Left lung (tissue), 10 donors: Measurements from ENCODE around the gene CCDC93. TPM values are rescaled to one million over a fixed set of nuclear protein-coding genes. Genes with fewer than 3 reads are reported as not detected.

Experiments
- ATAC-seq: fragments of 200-7000 bp; cut with Tn5 transposase; one replicate; pipeline ENCODE4 v1.9.1; 2020; ENCODE audit warnings: moderate library complexity
- DNase-seq, 4 donors: peaks; one replicate each; pipeline ENCODE4 v3.0.0-alpha.2; 2013 to 2020
- H3K27ac ChIP-seq, 2 donors: fragments of 200-600 bp; sonication (generic) in 1 of 2; one replicate each; pipeline versions ENCODE4 v1.5.0 to v1.8.0; 2020 to 2021
- H3K27me3 ChIP-seq, 2 donors: fragments of 200-600 bp; sonication (generic) in 1 of 2; one replicate each; pipeline versions ENCODE4 v1.5.0 to v1.8.0; 2020 to 2021
- H3K36me3 ChIP-seq, 2 donors: fragments of 200-600 bp; sonication (generic) in 1 of 2; one replicate each; pipeline versions ENCODE4 v1.5.0 to v1.8.0; 2020 to 2021
- H3K4me1 ChIP-seq, 2 donors: fragments of 200-600 bp; one replicate each; pipeline ENCODE4 v1.8.0; 2021
- H3K4me3 ChIP-seq, 2 donors: fragments of 200-600 bp; sonication (generic) in 1 of 2; one replicate each; pipeline versions ENCODE4 v1.5.0 to v1.8.0; 2020 to 2021; ENCODE audit warnings: mild to moderate bottlenecking in 1 of 2
- H3K9me3 ChIP-seq, 2 donors: fragments of 200-600 bp; sonication (generic) in 1 of 2; one replicate each; pipeline versions ENCODE4 v1.5.0 to v1.8.0; 2020 to 2021
- intact Hi-C, 2 donors: fragments of 100-400 bp; cut with DNase I; formaldehyde crosslinking; loops; one replicate each; pipeline versions ENCODE4 v1.11.2 to v1.14.2; 2022
- polyA plus RNA-seq, 6 donors: library from polyadenylated mRNA; unstranded; fragments of 120-200 nt; gene quantifications; one replicate each; pipeline ENCODE4 v1.2.1, GENCODE V29; 2013; ENCODE audit not compliant: insufficient read length in 6 of 6
- total RNA-seq, 2 donors: library from RNA; stranded (reverse); fragmentation: NEBNext Ultra II Directional; extraction: Animal tissue kit (Norgen Biotek cat#: 25700); gene quantifications; one replicate each; pipeline ENCODE4 v1.2.1, GENCODE V29; 2021
- TF ChIP-seq, protein P1 (sequence below), 2 donors: fragments of 200-600 bp; sonication (generic) in 1 of 2; IDR thresholded peaks; one replicate each; pipeline versions ENCODE4 v1.5.0 to v1.8.0; 2021; ENCODE audit warnings: antibody characterized with exemption in 2 of 2
- donor health status: DM: no; HTN: yes; CAD: no.
- donor health status: DM: no; HTN: no; CAD: no.

CCDC93 gene
- total and polyA plus RNA-seq, 8 donors = 30.2 to 56.8 (median 48.6) TPM

DNA sequence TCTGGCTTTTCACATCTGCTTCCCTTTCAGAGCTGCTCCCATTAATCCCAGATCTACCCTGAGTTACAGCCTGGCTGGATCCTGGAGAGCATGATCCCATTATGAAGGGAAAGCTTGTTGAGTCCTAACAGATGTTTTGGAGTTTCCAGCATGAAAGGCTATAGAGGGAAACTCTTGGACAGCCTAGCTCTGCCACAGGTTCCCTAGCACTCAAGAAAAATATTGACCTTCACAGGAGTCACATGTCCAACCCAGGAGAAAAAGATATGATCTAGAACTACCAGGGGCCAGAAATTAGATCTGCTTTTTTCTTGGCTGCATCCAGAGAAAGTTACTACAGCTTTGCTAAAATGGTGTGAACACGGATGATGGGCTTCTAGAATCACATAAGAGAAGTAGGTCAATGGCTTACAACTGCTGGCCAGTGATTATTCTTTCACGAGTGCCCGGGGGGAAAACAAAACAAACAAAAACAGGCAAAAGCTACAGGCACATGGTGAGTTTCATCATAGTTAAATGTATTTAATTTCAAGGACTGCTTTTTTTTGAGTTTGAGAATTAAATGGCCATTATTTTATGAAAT, 15.9 kb downstream of the CCDC93 start:
- Histone ChIP-seq H3K36me3 (peaks cover 0 to 100% of the 10 kb centered on the region in 2 donors), H3K27ac (no peak overlapping the region), H3K9me3 (no peaks in the 10 kb centered on the region), H3K4me3 (no peak overlapping the region), H3K4me1 (peaks cover 0 to 3% of the 10 kb centered on the region in 2 donors), H3K27me3 (no peaks in the 10 kb centered on the region)
- intact Hi-C loops = no loop called here
- no peak for DNase-seq
- TF ChIP-seq, protein P1, sequence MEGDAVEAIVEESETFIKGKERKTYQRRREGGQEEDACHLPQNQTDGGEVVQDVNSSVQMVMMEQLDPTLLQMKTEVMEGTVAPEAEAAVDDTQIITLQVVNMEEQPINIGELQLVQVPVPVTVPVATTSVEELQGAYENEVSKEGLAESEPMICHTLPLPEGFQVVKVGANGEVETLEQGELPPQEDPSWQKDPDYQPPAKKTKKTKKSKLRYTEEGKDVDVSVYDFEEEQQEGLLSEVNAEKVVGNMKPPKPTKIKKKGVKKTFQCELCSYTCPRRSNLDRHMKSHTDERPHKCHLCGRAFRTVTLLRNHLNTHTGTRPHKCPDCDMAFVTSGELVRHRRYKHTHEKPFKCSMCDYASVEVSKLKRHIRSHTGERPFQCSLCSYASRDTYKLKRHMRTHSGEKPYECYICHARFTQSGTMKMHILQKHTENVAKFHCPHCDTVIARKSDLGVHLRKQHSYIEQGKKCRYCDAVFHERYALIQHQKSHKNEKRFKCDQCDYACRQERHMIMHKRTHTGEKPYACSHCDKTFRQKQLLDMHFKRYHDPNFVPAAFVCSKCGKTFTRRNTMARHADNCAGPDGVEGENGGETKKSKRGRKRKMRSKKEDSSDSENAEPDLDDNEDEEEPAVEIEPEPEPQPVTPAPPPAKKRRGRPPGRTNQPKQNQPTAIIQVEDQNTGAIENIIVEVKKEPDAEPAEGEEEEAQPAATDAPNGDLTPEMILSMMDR (IDR thresholded peaks at IDR 0.05) = no peak
- ATAC-seq = no peak

DNA sequence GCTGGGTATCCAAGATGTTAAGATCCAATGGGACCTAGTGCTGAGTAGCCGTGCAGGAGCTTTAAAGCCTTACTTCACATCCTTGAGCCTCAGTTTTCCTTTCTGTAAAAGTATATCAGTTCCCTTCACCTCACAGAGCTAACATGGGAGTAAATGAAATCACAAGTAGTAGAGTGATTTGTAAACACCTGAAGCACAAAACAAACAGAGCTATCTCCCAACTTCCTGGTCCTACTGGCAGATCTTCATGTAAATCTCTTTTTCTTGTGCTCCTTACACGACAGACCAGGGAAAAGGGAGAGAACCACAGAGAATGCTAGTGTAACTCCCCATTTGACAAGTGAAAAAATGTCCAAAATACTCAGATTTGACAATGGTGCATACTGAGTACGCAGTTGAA, 17.3 kb downstream of the CCDC93 start:
- DNase-seq (no peak), ATAC-seq (peak; percentile 56)
- peaks cover 0 to 100% of the 10 kb centered on the region in 2 donors for H3K36me3 ChIP-seq
- no peak overlapping the region for H3K27ac ChIP-seq
- TF ChIP-seq, protein P1 (IDR thresholded peaks at IDR 0.05) = no peak
- no peaks in the 10 kb centered on the region for H3K27me3 ChIP-seq
- no peaks in the 10 kb centered on the region for H3K9me3 ChIP-seq
- intact Hi-C loops = no loop called here
- H3K4me1 ChIP-seq = no peaks in the 10 kb centered on the region
- H3K4me3 ChIP-seq = no peak overlapping the region

DNA sequence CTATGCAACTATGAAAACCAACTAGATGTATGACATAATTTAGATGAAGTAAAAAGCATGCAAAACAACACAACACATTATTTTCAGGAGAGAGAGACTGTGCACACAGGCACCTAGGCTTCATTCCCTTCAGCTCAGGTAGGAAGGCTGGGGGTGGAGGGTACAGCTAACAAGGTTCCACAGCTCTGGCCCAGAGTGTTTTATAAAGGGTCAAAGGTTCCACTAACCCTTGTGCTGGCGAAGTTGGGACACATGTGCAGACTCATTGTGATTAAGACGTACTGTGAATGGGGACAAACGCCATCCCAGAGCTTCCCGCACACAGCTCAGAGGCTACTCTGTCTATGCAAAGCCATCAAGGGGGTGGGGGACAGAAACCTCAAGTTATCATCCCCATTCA, 19.1 kb downstream of the CCDC93 start:
- intact Hi-C loops = no loop called here
- DNase-seq = no peak
- TF ChIP-seq, protein P1 (IDR thresholded peaks at IDR 0.05) = no peak

DNA sequence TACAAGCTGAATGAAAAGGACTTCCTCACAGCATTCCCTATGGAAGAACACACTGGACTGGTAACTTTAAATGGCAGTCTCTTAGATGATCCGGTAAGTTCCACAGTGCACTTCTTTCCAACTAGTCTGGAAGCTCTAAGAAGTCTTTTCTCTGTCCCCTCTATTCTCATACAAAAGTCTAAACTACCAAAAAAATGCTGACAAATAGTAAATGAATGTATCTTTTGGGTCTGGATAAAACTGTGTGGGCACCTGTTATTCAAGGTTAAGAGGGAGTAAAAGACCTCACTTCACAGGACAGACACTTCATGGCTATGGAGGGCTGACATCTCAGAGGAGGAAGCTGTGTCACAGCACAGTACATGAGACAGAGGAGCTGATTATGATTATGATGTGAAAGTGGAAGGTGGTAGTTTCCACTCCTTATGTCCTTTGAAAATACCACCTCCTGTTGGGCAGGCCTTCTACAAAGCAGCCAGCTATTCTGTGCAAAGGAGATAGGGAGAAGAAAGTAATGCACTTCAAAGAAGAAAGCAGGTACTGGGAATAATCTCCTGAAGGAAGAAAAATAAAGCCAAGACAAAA, 23.9 kb downstream of the CCDC93 start:
- H3K27me3 ChIP-seq = no peaks in the 10 kb centered on the region
- TF ChIP-seq, protein P1 (IDR thresholded peaks at IDR 0.05) = no peak
- ATAC-seq (no peak), DNase-seq (no peak)
- H3K4me3 ChIP-seq = no peak overlapping the region
- no peaks in the 10 kb centered on the region for H3K9me3 ChIP-seq
- H3K27ac ChIP-seq = no peak overlapping the region
- intact Hi-C loops = no loop called here
- no peaks in the 10 kb centered on the region for H3K4me1 ChIP-seq
- peaks cover 0 to 94% of the 10 kb centered on the region in 2 donors for H3K36me3 ChIP-seq

More for the DNA sequence above, 19.1 kb downstream of the CCDC93 start:
- H3K27ac ChIP-seq = no peak overlapping the region
- no peaks in the 10 kb centered on the region for H3K4me1 ChIP-seq
- peaks cover 0 to 100% of the 10 kb centered on the region in 2 donors for H3K36me3 ChIP-seq
- no peaks in the 10 kb centered on the region for H3K27me3 ChIP-seq
- no peak overlapping the region for H3K4me3 ChIP-seq
- H3K9me3 ChIP-seq = no peaks in the 10 kb centered on the region
- no peak for ATAC-seq

DNA sequence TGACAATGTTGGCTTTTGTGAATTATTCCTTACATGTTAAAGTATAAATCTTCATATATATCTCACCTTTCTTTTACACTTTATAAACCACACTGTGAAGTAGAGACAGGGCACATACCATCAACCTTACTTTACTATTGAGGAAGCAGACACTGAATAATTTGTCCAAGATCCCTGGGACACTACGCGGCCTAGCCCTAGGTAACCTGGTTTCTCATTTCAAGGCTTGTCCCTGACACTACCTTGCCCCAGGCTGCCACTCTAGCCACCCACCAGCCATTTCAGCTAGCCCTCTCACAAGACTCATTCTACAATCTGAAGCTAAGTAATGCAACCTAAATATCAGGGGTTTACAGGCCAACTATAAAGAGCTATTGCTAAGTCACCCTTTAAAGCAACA, 26.7 kb downstream of the CCDC93 start:
- Histone ChIP-seq H3K27ac (no peak overlapping the region), H3K9me3 (no peaks in the 10 kb centered on the region), H3K36me3 (peaks cover 0 to 85% of the 10 kb centered on the region in 2 donors), H3K4me1 (peaks cover 0 to 9% of the 10 kb centered on the region in 2 donors), H3K27me3 (no peaks in the 10 kb centered on the region), H3K4me3 (no peak overlapping the region)
- TF ChIP-seq, protein P1 (IDR thresholded peaks at IDR 0.05) = no peak
- ATAC-seq (no peak), DNase-seq (no peak)
- intact Hi-C loops = no loop called here
